Fibroblast of lung (primary cell): Measurements from ENCODE around the gene BORCS8.

Source experiments
- CTCF ChIP-seq, 2 donors: IDR thresholded peaks in 1 of 2; conservative IDR thresholded peaks in 1 of 2; 1 replicate in 1 of 2; 2 replicates in 1 of 2; pipeline ENCODE4 v1.5.1; 2011 to 2012; ENCODE audit warnings: low read length in 2 of 2, control low read depth in 1 of 2, inconsistent platforms in 1 of 2, low read depth in 1 of 2, mild to moderate bottlenecking in 1 of 2
- EZH2 ChIP-seq: IDR thresholded peaks from 2 replicates; pipeline ENCODE4 v1.5.1; 2012; ENCODE audit warnings: low read length, control low read depth, mild to moderate bottlenecking; ENCODE audit errors: missing control alignments

GRCh38 chr19:19240476-19240875, 48.5 kb upstream of the BORCS8 start:
- TF ChIP-seq CTCF (conservative IDR thresholded peaks at IDR 0.05 in 1 of 2, IDR thresholded peaks at IDR 0.05 in 1 of 2; ENCODE audit: low read depth in 1 of 2, low read length in 2 of 2) (no peak), EZH2 (no peak)
